ENCODE results near the gene ARMC9.
"Not testable (repeated sequence)": the region's sequence is repeated elsewhere in the genome, so short reads cannot be mapped to it uniquely, and the experiment has no call there.

Gene ARMC9

DNA sequence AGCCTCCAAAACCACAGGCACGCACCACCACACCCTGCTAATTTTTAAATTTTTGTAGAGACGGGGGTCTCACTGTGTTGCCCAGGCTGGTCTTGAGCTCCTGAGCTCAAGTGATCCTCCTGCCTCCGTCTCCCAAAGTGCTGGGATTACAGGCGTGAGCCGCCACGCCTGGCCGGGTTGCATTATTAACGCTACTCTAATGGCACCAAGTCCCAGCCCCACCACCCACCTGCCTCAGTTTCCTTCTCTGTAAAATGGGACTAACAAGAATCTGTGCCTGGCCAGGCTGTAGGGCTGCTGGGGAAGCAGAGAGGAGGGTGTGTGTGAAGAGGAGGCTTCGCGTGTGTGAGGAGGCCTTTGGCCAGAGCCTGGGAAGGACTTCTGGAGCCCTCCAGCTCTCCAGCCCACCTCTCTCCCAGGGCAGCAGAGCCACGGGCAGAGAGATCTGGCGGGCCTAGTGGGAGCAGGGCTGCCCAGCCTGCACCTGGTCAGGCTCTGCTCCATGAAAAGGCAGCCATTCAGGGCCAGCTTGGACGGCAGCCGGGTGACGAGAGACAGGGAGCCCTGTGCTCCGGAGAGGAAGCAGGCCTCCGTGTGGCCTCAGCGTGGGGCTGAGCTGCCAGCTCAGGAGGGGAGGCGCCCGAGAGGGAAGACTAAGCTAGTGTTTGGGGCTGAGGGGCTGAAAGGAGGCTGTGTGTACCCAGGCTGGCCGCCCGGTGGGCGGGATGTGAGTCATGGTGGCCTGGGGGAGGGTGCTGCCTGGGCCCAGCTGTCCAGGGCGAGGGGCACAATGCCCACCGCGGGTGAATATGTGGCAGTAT, 189.7 kb downstream of the ARMC9 start:
- no peak for DNase-seq

GRCh38 chr2:231388725-231389346, 190.4 kb downstream of the ARMC9 start:
- no peak for DNase-seq

- DNase-seq, result no peak
Measured at GRCh38 chr2:231390667-231391066, 192.2 kb downstream of the ARMC9 start.

DNA sequence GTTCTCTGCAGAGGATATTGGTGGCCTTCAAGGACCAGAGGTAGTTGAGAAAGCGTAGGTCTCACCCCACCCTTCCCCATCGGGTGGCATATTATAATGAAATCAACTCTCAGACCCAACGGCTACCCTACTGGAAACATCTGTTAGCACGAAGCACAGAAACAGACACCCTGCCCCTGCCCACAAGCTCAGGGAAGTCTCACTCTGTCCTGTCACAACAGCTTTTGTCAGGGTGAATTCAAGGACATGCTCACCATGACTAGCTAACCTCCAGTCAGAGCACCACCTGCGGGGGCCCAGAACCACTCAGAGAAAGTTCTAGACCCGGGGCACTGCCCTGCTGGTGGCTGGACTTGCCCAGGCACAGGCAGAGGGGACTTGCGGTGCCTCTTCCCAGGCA, 193.6 kb downstream of the ARMC9 start:
- no peak for DNase-seq

DNA sequence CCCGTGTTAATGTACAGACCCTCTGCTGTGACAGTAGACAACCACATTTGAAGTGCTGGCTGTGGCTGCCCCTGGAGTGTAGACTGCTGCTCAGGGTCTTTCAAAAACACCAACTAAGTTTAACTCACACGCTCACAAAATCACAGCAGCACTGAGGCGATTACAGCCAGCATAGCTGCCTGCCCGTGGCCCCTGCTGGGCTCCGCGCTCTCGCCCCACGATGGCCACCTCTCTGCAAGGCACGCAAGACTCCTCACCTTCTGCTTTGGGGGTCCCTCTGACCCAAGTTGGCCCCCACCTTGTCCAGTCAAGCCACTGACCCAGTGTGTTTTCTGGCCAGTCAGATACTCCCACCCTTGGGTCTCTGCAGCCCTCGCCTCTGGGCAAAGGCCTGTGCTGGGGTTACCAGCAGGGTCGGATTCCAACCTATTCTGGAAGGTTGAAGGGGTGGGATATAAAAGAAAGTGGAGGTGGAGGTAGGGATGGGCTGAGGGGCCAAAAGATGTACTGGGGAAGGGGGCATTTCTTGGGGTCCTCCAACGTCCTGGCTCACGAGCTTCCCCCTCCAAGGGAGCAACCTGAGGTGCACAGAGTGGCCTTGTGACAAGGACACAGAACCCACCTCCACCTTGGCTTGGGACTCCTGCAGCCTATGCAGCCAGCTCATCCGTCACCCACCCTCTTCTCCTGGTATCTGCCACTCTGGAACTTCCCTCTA, 194.2 kb downstream of the ARMC9 start:
- DNase-seq, result no peak

DNA sequence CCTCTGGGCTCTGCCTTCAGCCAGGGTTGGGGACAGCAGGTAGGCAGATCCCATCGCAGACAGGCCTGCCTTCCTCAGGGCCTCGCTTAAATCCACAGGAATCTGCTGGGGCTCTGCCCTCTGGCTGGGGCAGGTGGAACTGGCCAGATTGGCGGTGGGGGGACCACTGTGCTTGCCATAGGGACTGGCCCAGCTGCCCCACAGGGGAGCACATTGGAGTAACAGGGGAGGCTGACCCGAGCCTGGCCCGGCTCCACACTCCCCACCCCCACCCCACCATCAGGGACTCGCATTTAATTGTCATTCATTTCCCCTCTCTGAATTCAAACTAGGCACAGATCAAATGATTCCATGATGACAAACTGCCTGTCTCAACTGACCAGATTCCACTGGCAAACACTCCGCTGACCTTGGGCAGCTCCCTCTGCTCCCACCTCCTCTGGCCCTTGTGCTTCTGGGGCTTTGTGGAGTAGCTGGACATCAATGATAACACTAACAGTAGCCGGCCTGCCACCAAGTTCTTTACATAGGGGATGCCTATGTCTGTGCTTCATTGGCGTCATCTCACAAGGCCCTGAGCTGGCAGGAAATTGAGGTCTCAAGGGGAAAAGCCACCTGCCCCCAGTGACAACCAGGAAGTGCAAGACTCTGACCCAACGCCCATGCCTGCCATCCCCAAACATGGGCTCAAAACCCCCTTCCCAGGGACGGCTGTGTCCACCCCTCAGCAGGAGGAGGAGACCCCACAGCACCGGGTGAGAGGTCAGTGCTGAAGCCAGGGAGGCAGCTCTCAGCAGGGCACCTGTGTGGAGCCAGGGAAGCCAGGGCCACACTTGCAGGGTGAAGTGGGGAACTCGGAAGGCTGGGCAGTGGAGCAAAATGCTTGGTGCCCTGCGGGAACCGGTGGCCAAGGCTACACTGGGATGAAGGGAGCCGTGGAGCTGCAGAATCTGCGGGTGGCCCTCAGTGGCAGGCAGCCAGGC, 195.0 kb downstream of the ARMC9 start:
- DNase-seq, result no peak

DNA sequence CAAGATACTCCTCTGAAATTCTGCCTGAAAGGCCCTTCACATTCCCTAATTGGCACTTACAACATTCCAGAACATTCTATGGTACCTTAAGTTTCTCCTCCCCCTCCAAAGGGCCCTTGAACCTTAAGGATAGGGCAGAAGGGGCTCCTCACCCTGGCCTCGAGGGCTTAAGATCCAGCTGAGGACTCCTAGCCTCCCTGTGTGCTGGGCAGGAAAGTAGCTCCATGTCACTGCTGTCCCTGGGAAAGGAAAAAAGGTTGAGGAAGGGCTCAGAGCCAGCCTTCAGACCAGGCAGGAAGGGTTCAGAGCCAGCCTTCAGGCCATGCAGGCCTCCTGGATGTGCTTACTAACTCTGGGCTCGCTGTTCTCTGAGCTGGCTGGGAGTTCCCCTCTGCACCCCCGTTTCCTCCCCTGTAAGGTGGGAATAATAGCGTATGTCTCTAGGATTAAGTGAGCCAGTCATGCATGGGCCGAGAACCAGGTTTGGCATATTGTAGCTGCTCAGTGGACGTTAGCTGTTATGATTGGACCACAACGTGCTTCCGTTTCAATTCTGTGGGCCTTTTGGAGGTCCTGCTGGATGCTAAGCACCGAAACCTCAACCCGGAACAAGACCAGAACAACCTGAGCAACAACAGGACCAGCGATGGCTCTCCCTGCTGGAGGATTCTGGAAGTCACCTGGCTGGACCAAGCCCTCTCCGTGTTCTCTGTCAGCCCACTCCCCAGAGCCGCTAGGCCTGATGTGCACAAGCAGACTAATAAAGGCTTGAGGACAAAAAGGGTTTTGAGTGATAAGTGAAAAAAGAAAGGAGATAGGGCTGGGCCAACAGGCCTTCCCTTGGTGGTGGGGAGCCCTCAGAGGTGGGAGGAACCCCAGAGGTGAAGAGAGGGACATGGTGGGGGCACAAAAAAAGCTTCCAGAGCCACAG, 196.0 kb downstream of the ARMC9 start:
- no peak for DNase-seq

GRCh38 chr2:231395188-231396057, 197.0 kb downstream of the ARMC9 start, which contains the start of gene B3GNT7:
Gene B3GNT7, plus strand, starts transcription at chr2:231395710. Its CDS starts 94 bp downstream, at chr2:231395804.
- DNase-seq, result no peak

- DNase-seq, result no peak
Measured at GRCh38 chr2:231396058-231396821, 197.8 kb downstream of the ARMC9 start.

GRCh38 chr2:231397011-231397927, 198.8 kb downstream of the ARMC9 start:
- DNase-seq, result peak in 1 of 2 donors; percentile 19

DNA sequence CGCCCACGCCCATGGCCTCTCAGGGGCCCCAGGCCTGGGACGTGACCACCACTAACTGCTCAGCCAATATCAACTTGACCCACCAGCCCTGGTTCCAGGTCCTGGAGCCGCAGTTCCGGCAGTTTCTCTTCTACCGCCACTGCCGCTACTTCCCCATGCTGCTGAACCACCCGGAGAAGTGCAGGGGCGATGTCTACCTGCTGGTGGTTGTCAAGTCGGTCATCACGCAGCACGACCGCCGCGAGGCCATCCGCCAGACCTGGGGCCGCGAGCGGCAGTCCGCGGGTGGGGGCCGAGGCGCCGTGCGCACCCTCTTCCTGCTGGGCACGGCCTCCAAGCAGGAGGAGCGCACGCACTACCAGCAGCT, 199.5 kb downstream of the ARMC9 start:
- DNase-seq, result no peak

GRCh38 chr2:231398585-231398984, 200.2 kb downstream of the ARMC9 start:
- no peak for DNase-seq

- DNase-seq, result no peak
Measured at GRCh38 chr2:231399046-231399852, 200.8 kb downstream of the ARMC9 start.

- DNase-seq, result no peak
Measured at GRCh38 chr2:231399853-231400680, 201.6 kb downstream of the ARMC9 start.

GRCh38 chr2:231400681-231401080, 202.2 kb downstream of the ARMC9 start:
- DNase-seq, result not testable (repeated sequence)

- not testable (repeated sequence) for DNase-seq
Measured at GRCh38 chr2:231401101-231401500, 202.7 kb downstream of the ARMC9 start.
